Fibroblast of mammary gland (primary cell): Measurements from ENCODE around the gene IVNS1ABP.

ENCODE experiments used
- DNase-seq: peaks from one replicate; pipeline ENCODE4 v3.0.0-alpha.2; 2010; ENCODE audit warnings: low read depth
- H3K4me3 ChIP-seq: 2 replicates; pipeline ENCODE4 v1.5.1; 2011; ENCODE audit warnings: low read depth, mild to moderate bottlenecking, low read length, moderate library complexity; ENCODE audit not compliant: control insufficient read depth
- CTCF ChIP-seq: conservative IDR thresholded peaks from 2 replicates; pipeline ENCODE4 v1.5.1; 2011; ENCODE audit warnings: low read depth, low read length, inconsistent platforms; ENCODE audit not compliant: control insufficient read depth, insufficient read depth

Gene IVNS1ABP

GRCh38 chr1:185345913-185346720 is 29.1 kb upstream of the IVNS1ABP start:
- DNase-seq: no peak
- no peak for TF ChIP-seq CTCF
- H3K4me3 ChIP-seq: no peak overlapping the region

DNA sequence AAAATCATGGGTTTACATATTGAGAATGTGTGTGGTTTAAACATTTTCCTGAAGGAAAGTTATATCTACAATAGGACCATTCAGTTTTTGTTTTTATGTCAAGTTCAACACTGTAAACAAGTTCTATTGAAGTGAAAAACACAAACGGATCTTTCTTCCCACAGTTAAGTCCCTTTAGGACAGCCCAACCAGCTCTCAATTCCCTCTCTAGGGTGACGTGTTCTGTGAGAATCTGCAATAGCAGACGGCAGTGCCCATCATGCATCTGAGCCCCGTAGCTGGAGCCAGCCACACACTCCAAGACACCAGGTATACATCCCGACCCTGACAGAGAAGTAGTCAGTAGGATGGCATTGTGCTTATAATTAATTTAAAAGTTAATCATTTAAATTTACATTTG is 26.3 kb upstream of the IVNS1ABP start:
- no peak for DNase-seq
- TF ChIP-seq CTCF: no peak
- H3K4me3 ChIP-seq: no peak overlapping the region

DNA sequence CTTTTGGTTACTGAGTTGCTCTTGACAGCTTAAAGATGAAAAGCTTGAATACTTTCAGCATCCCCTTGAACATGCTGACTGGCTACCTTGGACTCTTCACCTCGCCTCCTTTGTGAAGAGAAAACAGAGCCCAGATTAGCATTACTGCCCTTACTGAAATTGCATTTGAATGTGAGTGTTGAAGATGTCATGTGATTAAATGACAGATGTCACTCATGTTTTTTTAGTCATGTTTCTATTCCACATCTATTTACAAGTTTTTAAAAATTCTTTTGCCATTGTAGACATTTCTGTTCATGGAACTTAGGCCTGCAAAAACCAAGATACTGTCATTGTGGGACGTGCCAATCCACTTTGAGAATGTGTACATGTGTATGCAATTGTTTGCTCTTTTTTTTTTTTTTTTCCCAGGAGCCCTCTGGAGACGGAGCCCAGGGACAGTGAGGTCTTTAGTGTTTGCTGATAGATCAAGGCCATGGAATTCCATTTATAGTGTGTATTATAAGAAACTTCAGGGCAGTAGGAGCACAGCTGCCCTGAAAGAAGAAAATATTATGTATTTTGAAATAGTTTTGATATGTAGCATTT is 25.7 kb upstream of the IVNS1ABP start:
- no peak for DNase-seq
- H3K4me3 ChIP-seq: no peak overlapping the region
- no peak for TF ChIP-seq CTCF

GRCh38 chr1:185342017-185342416 is 25.0 kb upstream of the IVNS1ABP start:
- H3K4me3 ChIP-seq: no peak overlapping the region
- no peak for TF ChIP-seq CTCF
- DNase-seq: no peak

GRCh38 chr1:185341196-185341781 is 24.2 kb upstream of the IVNS1ABP start:
- no peak overlapping the region for H3K4me3 ChIP-seq
- no peak for TF ChIP-seq CTCF
- no peak for DNase-seq

DNA sequence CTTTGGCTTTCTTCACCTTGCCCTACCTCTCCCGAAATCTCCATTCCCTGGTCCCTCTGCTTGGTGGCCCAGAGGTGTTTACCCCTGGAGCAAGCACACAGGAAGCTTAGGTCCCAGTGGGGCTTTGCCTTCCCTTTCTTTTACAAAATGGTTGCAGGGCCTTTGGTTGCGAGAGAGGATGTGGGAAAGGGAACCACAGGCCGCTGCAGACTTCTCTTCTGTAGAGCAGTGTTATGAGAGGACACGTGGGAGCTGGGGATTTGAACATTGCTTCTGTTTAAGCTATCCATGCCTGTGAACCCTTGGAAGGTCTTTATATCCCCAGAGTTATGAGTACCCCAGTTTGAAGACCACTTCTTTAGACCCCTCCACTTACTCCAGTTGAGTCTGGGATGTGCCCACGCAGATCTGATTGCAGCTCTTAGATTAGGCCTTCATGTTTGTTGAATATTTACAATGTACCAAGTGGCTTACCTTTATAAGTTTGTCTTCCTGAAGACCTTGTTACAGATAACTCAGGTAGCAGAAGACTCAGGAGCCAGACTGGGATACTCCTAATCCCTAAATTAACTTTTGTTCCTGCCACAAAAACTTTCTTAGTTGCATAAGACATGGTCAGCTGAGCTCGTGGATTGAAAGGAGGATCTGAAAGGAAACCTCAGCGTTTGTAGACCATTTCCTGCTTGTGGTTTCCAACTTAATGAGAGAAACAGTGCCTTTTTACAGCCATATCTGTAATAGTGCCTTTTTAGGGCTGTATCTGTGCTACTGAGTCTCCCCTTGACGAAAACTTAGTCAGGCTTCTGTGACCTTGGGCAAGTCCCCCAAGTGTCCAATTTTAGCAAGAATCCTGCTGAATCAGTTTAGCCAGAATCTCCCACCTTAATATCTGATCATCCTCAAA is 21.9 kb upstream of the IVNS1ABP start:
- DNase-seq: no peak
- H3K4me3 ChIP-seq: no peak overlapping the region
- TF ChIP-seq CTCF: no peak
